GM13976 (cell line): Measurements from ENCODE around the gene BCL10.

Source experiments
- DNase-seq: peaks from one replicate; pipeline ENCODE4 v3.0.0; 2012; ENCODE audit warnings: low spot score
- CTCF ChIP-seq: IDR thresholded peaks from 2 replicates; pipeline ENCODE4 v1.5.1; 2012; ENCODE audit warnings: borderline replicate concordance, mild to moderate bottlenecking; ENCODE audit not compliant: insufficient read depth; ENCODE audit errors: extremely low read depth, missing control alignments, control extremely low read depth
- in situ Hi-C: fragments of 300-500 bp; cut with MboI; formaldehyde crosslinking; loops from one replicate; pipeline ENCODE4 v1.12.0; 2022; ENCODE audit warnings: low sequenced_read_pairs, mixed read lengths, inconsistent platforms; ENCODE audit not compliant: unreplicated experiment

BCL10 gene

GRCh38 chr1:85314726-85315125, 38.3 kb upstream of the BCL10 start:
- in situ Hi-C loops: loop anchor here (25.0 kb wide), 3 partner anchors 398 to 698 kb away; partner anchors contain the start of gene ZNHIT6
- DNase-seq: no peak
- TF ChIP-seq CTCF: no peak

GRCh38 chr1:85313888-85314696, 37.7 kb upstream of the BCL10 start:
- TF ChIP-seq CTCF: no peak
- in situ Hi-C loops: loop anchor here (25.0 kb wide), 3 partner anchors 398 to 698 kb away; partner anchors contain the start of gene ZNHIT6
- DNase-seq: no peak

- in situ Hi-C loops: loop anchor here (25.0 kb wide), 3 partner anchors 400 to 700 kb away; partner anchors contain the start of gene ZNHIT6
- no peak for DNase-seq
Observed at GRCh38 chr1:85311818-85312217, 35.4 kb upstream of the BCL10 start.

GRCh38 chr1:85308833-85309350, 32.5 kb upstream of the BCL10 start:
- no peak for DNase-seq
- no peak for TF ChIP-seq CTCF
- in situ Hi-C loops: loop anchor here (25.0 kb wide), 3 partner anchors 403 to 703 kb away; partner anchors contain the start of gene ZNHIT6

More at GRCh38 chr1:85311818-85312217, 35.4 kb upstream of the BCL10 start:
- no peak for TF ChIP-seq CTCF

GRCh38 chr1:85307987-85308832, 31.8 kb upstream of the BCL10 start:
- peak; percentile 69 for DNase-seq
- in situ Hi-C loops: loop anchor here (25.0 kb wide), 3 partner anchors 404 to 704 kb away; partner anchors contain the start of gene ZNHIT6
- peak; percentile 89 for TF ChIP-seq CTCF

- no peak for DNase-seq
- in situ Hi-C loops: loop anchor here (25.0 kb wide), 3 partner anchors 406 to 706 kb away; partner anchors contain the start of gene ZNHIT6
- no peak for TF ChIP-seq CTCF
Observed at GRCh38 chr1:85306236-85306635, 29.8 kb upstream of the BCL10 start.
